T-helper 2 cell treated with Interferon-gamma antibody and Interleukin-4, amounts not matched to agents 5 μg/mL and 100 μg/mL, for 36 hours (primary cell): ENCODE measurements around the gene FAM78A.
"Not testable (repeated sequence)": the region's sequence is repeated elsewhere in the genome, so short reads cannot be mapped to it uniquely, and the experiment has no call there.

ENCODE experiments used
- DNase-seq: peaks from one replicate; pipeline ENCODE4 v3.0.0; 2021; ENCODE audit warnings: low spot score
- H3K27ac Mint-ChIP-seq: one replicate; pipeline ENCODE4 v1.8.0; 2021; ENCODE audit warnings: mild to moderate bottlenecking, mixed read lengths
- H3K27me3 Mint-ChIP-seq: one replicate; pipeline ENCODE4 v1.8.0; 2021; ENCODE audit warnings: low read depth, mixed read lengths
- H3K36me3 Mint-ChIP-seq: one replicate; pipeline ENCODE4 v1.8.0; 2021; ENCODE audit warnings: low read depth, mixed read lengths
- H3K4me1 Mint-ChIP-seq: one replicate; pipeline ENCODE4 v1.8.0; 2021; ENCODE audit warnings: low read depth, mixed read lengths
- H3K4me3 Mint-ChIP-seq: one replicate; pipeline ENCODE4 v1.8.0; 2022; ENCODE audit warnings: mild to moderate bottlenecking, moderate library complexity, mixed read lengths
- H3K9me3 Mint-ChIP-seq: one replicate; pipeline ENCODE4 v1.8.0; 2021; ENCODE audit warnings: mixed read lengths

FAM78A gene

GRCh38 chr9:131257266-131258025 lies 18.9 kb downstream of the FAM78A start:
- DNase-seq, result no peak
- Mint-ChIP-seq H3K36me3 (peaks cover 30% of the 10 kb centered on the region), H3K27ac (peak overlapping the region; percentile 87), H3K27me3 (no peaks in the 10 kb centered on the region), H3K4me1 (peaks cover 49% of the 10 kb centered on the region), H3K9me3 (no peaks in the 10 kb centered on the region), H3K4me3 (peak overlapping the region; percentile 82)

- Mint-ChIP-seq H3K4me3 (peak overlapping the region; percentile 82), H3K27me3 (no peaks in the 10 kb centered on the region), H3K27ac (peak overlapping the region; percentile 98), H3K9me3 (no peaks in the 10 kb centered on the region), H3K4me1 (peaks cover 50% of the 10 kb centered on the region), H3K36me3 (peaks cover 25% of the 10 kb centered on the region)
- no peak for DNase-seq
Measured at GRCh38 chr9:131255676-131256197, 20.6 kb downstream of the FAM78A start.

- Mint-ChIP-seq H3K4me1 (peaks cover 50% of the 10 kb centered on the region), H3K27me3 (no peaks in the 10 kb centered on the region), H3K9me3 (no peaks in the 10 kb centered on the region), H3K36me3 (peaks cover 17% of the 10 kb centered on the region), H3K27ac (peak overlapping the region; percentile 97), H3K4me3 (peak overlapping the region; percentile 34)
- no peak for DNase-seq
Measured at GRCh38 chr9:131254626-131255025, 21.7 kb downstream of the FAM78A start.

GRCh38 chr9:131253891-131254491 lies 22.3 kb downstream of the FAM78A start:
- Mint-ChIP-seq H3K27me3 (no peaks in the 10 kb centered on the region), H3K27ac (peak overlapping the region; percentile 97), H3K9me3 (no peaks in the 10 kb centered on the region), H3K36me3 (peaks cover 14% of the 10 kb centered on the region), H3K4me1 (peaks cover 50% of the 10 kb centered on the region), H3K4me3 (peak overlapping the region; percentile 89)
- no peak for DNase-seq

GRCh38 chr9:131252120-131252519 lies 24.2 kb downstream of the FAM78A start:
- Mint-ChIP-seq H3K27me3 (no peaks in the 10 kb centered on the region), H3K27ac (peak overlapping the region; percentile 97), H3K36me3 (peaks cover 6% of the 10 kb centered on the region), H3K4me3 (peak overlapping the region; percentile 89), H3K9me3 (no peaks in the 10 kb centered on the region), H3K4me1 (peaks cover 44% of the 10 kb centered on the region)
- DNase-seq, result no peak

- peaks cover 8% of the 10 kb centered on the region for H3K36me3 Mint-ChIP-seq
- H3K4me1 Mint-ChIP-seq, result peaks cover 6% of the 10 kb centered on the region
- H3K27me3 Mint-ChIP-seq, result no peaks in the 10 kb centered on the region
- H3K27ac Mint-ChIP-seq, result no peak overlapping the region
- no peak for DNase-seq
- H3K4me3 Mint-ChIP-seq, result no peak overlapping the region
- H3K9me3 Mint-ChIP-seq, result peaks cover 6% of the 10 kb centered on the region
Measured at GRCh38 chr9:131246618-131247017, 29.7 kb downstream of the FAM78A start.

- not testable (repeated sequence) for H3K4me3 Mint-ChIP-seq, H3K36me3 Mint-ChIP-seq, H3K4me1 Mint-ChIP-seq, H3K27me3 Mint-ChIP-seq, H3K27ac Mint-ChIP-seq, H3K9me3 Mint-ChIP-seq, DNase-seq
Measured at GRCh38 chr9:131244331-131244730, 32.0 kb downstream of the FAM78A start.

- H3K27ac Mint-ChIP-seq, result no peak overlapping the region
- peaks cover 6% of the 10 kb centered on the region for H3K9me3 Mint-ChIP-seq
- H3K36me3 Mint-ChIP-seq, result peaks cover 9% of the 10 kb centered on the region
- no peak overlapping the region for H3K4me3 Mint-ChIP-seq
- H3K4me1 Mint-ChIP-seq, result peaks cover 21% of the 10 kb centered on the region
- no peaks in the 10 kb centered on the region for H3K27me3 Mint-ChIP-seq
- DNase-seq, result no peak
Measured at GRCh38 chr9:131240047-131240921, 36.0 kb downstream of the FAM78A start.

GRCh38 chr9:131239161-131239975 lies 36.9 kb downstream of the FAM78A start:
- H3K4me3 Mint-ChIP-seq, result peak overlapping the region; percentile 19
- H3K27ac Mint-ChIP-seq, result peak overlapping the region; percentile 81
- peaks cover 14% of the 10 kb centered on the region for H3K36me3 Mint-ChIP-seq
- H3K9me3 Mint-ChIP-seq, result peaks cover 6% of the 10 kb centered on the region
- H3K27me3 Mint-ChIP-seq, result no peaks in the 10 kb centered on the region
- peaks cover 22% of the 10 kb centered on the region for H3K4me1 Mint-ChIP-seq
- no peak for DNase-seq

GRCh38 chr9:131238402-131239021 lies 37.8 kb downstream of the FAM78A start:
- no peaks in the 10 kb centered on the region for H3K27me3 Mint-ChIP-seq
- H3K27ac Mint-ChIP-seq, result peak overlapping the region; percentile 90
- peak overlapping the region; percentile 77 for H3K4me3 Mint-ChIP-seq
- H3K4me1 Mint-ChIP-seq, result peaks cover 28% of the 10 kb centered on the region
- peaks cover 6% of the 10 kb centered on the region for H3K9me3 Mint-ChIP-seq
- peaks cover 21% of the 10 kb centered on the region for H3K36me3 Mint-ChIP-seq
- no peak for DNase-seq

- H3K4me3 Mint-ChIP-seq, result peak overlapping the region; percentile 77
- no peaks in the 10 kb centered on the region for H3K27me3 Mint-ChIP-seq
- H3K27ac Mint-ChIP-seq, result peak overlapping the region; percentile 90
- peak; percentile 87 for DNase-seq
- H3K4me1 Mint-ChIP-seq, result peaks cover 31% of the 10 kb centered on the region
- peaks cover 23% of the 10 kb centered on the region for H3K36me3 Mint-ChIP-seq
- peaks cover 3% of the 10 kb centered on the region for H3K9me3 Mint-ChIP-seq
Measured at GRCh38 chr9:131237931-131238401, 38.3 kb downstream of the FAM78A start.

- no peak for DNase-seq
- Mint-ChIP-seq H3K36me3 (peaks cover 23% of the 10 kb centered on the region), H3K9me3 (no peaks in the 10 kb centered on the region), H3K27me3 (no peaks in the 10 kb centered on the region), H3K4me1 (peaks cover 31% of the 10 kb centered on the region), H3K4me3 (peak overlapping the region; percentile 59), H3K27ac (peak overlapping the region; percentile 90)
Measured at GRCh38 chr9:131237291-131237690, 39.0 kb downstream of the FAM78A start.

- no peak overlapping the region for H3K4me3 Mint-ChIP-seq
- peaks cover 32% of the 10 kb centered on the region for H3K4me1 Mint-ChIP-seq
- H3K36me3 Mint-ChIP-seq, result peaks cover 28% of the 10 kb centered on the region
- no peaks in the 10 kb centered on the region for H3K9me3 Mint-ChIP-seq
- H3K27ac Mint-ChIP-seq, result peak overlapping the region; percentile 90
- H3K27me3 Mint-ChIP-seq, result no peaks in the 10 kb centered on the region
- no peak for DNase-seq
Measured at GRCh38 chr9:131236761-131237160, 39.5 kb downstream of the FAM78A start.
